NCI-H1930 (cell line): Measurements from ENCODE around the gene LRP8.
"Not testable (repeated sequence)": the region's sequence is repeated elsewhere in the genome, so short reads cannot be mapped to it uniquely, and the experiment has no call there.

Source experiments
- DNase-seq, 2 experiments: peaks; one replicate each; lab custom pipeline; 2025; lab: John Stamatoyannopoulos, UW

Gene LRP8

GRCh38 chr1:53283156-53283555 lies 44.7 kb downstream of the LRP8 start:
- DNase-seq: not testable (repeated sequence)

DNA sequence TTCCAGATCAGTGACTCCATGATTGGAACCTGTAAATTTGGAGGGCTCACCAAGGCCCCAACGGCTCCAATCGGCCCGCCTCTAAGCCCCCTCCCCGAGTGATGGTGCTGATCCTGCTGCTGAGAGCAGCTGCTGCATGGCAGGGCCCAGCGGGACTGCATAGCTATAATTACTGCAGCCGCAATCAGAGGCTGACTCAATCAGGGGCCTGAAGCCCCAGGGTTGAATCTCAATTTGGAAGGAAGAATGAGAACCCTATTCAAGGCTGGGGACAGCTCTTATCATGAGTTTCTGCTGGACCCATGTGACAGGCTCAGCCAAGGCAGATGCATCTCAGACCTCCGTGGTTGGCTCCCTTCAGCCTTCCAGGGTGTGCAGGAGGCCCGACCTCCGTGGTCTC lies 46.7 kb downstream of the LRP8 start:
- no peak for DNase-seq

DNA sequence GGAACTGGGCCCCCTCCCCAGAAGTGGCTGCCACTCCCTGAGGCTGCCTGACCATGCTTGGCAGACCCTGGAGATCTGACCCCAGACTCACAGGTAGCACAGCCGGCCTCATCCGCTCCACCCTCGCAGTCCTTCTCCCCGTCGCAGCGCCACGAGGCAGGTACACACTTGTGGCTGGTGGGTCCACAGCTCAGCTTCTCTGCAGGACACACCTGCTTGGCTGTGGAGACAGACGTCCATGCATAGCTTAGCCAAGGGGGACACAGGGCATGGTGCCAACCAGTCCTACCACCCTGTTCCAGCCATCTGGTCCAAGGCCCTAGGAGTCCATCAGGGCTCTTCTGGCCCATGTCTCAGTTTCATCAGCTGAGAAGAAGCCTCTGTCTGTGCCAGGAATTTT lies 47.4 kb downstream of the LRP8 start:
- DNase-seq: no peak

- DNase-seq: no peak
Observed at GRCh38 chr1:53279296-53280200, 48.3 kb downstream of the LRP8 start.

DNA sequence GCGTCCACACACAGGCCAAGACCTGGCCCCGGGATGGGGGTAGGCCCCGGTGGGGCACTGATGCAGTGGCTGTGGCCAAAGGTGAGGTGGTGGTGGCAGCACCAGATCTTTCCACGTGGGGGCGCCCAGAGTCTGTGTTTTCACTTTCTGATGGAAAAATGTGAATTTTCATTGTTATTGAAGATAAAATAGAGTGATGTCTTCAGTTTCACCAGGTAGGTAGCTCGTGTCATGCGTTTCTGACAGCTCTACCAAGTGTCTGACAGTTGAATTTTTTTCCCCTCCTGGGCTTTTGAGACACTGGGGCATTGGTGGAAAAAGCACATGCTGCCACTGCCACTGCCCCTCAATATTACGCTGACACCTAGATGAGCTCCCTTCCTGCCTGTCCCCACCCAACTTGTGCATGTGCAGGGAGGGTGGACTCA lies 49.6 kb downstream of the LRP8 start:
- DNase-seq: no peak

DNA sequence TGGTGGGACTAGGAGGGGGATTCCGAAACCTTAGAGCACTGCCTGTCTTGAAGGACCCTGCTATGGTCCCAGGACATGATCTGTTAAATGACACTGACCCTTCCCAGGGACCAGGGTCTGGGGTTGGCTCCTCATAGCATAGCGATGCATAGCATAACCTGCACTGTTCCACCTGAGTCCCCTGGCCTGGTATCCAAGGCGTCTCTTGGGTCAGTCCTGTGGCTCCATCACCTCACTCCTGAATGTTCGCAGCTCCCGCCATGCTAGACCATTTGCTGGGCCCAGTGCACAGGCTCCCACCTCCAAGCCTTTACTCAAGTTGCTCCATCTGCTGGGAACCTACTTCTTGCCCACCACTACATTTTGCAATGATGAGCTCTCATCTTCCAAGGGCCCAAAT lies 50.5 kb downstream of the LRP8 start:
- no peak for DNase-seq

- DNase-seq: no peak
Observed at GRCh38 chr1:53276902-53277281, 51.0 kb downstream of the LRP8 start.

GRCh38 chr1:53276153-53276901 lies 51.5 kb downstream of the LRP8 start:
- no peak for DNase-seq

DNA sequence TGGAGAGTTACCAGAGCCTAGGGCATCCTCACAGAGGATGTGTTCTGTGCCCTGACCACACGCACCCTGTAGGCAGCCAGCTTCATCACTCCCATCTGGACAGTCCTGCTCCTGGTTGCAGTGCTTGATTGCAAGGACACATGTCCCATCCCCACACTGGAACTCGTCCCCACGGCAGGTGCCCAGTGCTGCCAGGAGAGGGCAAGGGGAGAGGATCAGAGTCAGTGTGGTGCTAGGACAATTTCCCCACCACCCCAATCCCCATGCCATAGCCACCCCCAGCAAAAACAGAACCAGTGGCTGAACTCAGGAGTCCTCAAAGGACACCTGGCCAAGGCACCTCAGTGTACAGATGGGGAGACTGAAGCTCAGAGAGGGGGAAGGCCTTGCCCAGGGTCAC lies 52.3 kb downstream of the LRP8 start:
- no peak for DNase-seq

- no peak for DNase-seq
Observed at GRCh38 chr1:53274541-53275185, 53.2 kb downstream of the LRP8 start.

DNA sequence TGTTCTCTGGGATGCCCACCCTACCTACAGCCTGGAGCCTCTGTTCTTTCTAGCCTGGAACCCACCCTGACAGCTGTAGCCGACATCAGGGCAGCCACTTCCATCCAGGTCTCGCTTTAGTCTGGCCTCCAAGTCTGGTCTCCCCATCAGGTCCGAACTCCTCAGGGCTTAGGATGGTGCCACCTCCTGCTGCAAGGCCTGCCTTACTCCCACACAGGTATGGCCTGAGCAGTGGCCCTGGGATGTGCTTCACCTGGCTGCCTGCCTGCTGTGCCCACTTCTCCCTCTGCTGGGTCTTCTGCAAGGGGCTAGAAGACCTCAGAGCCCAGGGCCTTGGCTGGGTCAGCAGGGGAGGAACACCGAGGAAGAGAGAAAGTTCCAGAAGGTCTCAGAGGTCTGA lies 53.8 kb downstream of the LRP8 start:
- DNase-seq: no peak

DNA sequence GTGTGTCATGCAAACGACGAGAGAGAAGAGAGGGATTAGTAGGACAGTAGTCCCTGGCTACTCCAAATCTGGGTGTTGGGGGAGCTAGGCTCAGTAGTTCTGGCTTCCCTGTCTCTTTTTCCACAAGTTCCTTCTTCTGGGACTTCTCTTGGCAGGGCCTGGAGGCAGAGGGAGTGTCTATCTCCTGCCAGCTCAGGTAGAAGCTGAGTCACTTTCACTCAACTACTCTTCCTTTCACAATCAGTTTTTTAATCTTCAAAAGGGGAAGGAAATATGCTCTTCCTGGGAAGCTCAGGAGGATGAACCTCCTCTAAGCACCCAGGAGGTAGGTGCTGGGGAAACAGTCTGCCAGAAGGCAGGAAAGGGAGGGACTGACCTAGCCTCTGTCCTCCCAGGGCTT lies 54.3 kb downstream of the LRP8 start:
- no peak for DNase-seq

DNA sequence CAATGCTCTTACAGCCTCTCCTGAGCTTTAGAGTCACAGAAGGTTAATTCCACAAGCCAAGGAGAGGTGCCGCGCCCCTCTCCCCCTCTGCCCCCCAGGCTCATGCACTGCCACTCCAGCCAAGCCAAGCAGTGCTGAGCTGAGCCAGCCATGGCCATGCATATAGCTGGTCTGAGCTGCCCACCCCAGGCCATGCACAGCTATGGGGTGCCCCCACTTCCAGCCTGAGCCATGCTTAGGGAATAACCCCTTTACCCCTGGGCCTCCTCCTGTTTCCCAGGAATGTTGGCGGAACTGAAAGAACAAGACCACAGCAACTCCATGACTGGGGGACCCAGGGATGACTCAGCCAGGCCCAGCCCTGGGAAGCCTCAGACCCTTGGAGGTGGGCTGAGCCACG lies 55.5 kb downstream of the LRP8 start:
- DNase-seq: no peak

DNA sequence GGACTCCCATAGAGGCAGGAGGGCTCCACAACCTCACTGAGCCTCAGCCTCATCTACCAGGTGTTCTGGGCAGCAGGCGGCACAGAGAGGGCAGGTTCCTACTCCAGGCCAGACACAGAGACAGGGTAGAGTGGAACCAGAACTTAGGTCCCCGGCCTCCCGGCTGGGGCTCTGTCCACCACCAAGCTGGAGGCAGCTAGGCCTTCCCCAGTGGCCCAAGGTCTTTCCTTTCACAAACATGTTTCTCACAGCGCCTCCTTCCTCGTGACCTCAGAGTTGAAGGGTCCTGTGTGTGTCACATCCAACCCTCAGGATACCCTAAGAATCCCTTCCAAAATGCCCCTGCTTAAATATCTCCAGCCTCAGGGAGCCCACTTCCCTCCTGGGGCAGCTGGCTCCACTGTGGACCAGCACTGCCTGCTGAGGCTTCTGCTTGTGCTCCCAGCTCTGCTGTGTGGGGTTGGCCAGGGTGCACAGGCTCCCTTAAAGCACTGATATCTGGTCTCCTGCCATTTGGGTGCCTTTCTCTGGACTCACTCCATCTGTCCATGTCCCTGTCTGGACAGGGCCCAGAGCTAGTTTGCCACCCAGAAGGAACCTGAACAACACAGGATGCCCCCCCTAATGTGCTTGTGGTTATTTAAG lies 56.3 kb downstream of the LRP8 start:
- no peak for DNase-seq

DNA sequence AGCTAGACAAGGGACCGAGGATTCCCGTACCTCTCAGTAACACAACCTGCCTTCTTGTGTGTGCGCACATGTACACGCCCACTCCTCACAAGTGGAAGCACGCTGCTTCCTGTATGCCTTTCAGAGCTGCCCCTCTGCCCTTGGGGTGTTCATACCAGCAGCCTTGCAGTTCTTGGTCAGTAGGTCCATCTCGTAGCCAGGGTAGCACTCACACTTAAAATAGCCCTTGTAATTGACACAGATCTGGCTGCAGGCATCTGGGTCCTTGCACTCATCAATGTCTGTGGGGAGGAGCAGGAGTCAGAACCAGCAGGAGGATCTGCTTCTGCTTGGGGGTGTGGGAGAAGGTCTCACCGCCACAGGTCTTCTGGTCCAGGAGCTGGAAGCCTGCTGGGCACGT lies 57.0 kb downstream of the LRP8 start:
- no peak for DNase-seq

- DNase-seq: no peak
Observed at GRCh38 chr1:53270107-53270506, 57.8 kb downstream of the LRP8 start.

DNA sequence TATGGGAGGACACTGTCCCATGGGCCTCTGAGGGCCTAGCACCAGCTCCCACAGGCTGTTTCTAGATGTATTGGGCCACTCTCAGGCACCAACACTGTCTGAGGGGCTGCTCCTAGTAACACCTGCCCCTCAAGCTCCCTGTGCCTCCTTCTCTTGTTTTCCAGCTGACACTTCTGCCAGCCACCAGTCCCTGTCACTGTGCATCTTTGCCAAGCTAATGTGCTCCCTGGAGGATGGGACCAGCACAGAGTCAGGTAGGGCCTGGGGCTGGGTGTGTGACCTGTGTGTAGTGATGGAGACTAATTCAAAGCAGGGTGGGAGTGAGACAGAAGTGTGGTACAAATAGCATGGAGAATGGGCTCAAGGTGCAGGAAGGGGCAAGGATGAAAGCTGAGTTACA lies 60.1 kb downstream of the LRP8 start:
- no peak for DNase-seq

DNA sequence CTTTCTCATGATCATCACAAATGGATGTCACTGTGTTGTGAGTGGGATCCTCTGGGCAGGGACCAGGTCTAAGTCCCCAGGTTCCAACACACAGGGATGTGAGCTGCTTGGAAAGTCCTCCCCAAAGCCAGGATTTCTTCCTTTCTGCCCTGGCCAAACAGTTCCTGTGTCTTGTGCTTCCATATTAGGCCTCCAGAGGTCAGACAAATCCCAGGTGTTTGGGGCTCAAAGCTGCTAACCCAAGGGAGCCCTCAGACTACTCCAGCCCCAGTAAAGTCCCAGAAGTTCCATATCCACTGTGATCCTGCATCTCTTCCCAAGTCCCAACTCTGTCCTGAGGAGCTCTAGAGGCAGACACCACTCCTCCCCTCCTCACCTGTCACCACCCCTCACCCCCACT lies 61.8 kb downstream of the LRP8 start:
- no peak for DNase-seq

DNA sequence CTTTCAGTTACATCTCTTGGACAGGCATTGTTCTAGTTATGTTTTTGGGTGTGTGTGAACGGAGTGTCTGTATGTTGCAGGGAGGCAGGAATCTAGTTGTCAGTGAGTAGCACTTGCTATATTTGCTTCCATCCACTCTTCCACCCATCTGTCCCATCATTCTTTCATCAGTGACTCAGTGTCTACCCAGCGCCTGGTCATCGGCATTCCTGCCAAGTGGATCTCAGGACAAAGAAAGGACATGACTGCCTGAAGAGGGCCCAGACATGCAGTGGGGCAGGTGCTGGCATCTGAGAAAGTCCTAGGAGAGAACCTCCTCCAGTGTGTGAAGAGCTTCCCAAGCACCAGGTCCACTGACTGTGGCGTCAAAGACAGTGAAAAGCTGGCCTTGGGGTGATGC lies 62.3 kb downstream of the LRP8 start:
- DNase-seq: no peak

DNA sequence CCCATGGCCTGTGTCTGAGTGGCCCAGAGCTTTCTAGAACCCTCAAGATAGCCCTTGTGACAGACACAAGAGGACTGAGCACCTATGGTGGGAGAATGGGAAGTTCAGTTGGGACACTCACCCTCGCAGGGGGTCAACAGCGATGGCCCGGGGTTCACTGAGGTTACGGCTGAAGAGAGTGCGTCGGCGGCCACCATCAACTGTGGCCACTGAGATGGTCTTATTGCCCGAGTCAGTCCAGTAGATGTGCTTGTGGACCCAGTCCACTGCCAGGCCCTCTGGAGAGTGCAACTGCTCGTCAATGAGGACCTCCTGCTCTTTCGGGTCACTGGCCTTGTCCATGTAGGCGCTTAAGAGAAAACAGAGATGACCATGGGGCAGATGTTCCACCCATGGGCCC lies 63.8 kb downstream of the LRP8 start:
- DNase-seq: no peak

DNA sequence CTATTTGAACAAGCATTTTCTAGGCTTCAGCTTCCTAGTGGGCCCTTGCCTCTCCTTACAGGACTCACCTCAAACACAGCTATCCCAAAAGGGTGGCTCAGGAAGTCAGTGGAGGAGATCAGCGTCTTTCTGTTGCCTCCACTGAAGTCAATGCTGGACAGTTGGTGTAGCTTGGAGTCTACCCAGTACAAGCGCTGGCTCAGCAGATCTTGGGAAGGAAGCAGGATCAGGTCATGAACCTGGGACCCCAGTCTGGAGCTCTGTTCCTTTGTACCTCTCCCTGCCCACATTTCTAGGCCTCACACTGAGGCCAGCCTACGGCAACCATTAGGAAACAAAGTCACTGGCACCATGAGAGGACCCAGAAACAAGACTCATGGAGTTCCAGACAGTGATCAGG lies 65.9 kb downstream of the LRP8 start:
- DNase-seq: no peak

GRCh38 chr1:53260631-53261247 lies 67.1 kb downstream of the LRP8 start:
- no peak for DNase-seq
